ENCODE measurements around the gene PNPLA6.
"Not testable (repeated sequence)": the region's sequence is repeated elsewhere in the genome, so short reads cannot be mapped to it uniquely, and the experiment has no call there.

The PNPLA6 gene

GRCh38 chr19:7533925-7534480 lies 1.5 kb upstream of the PNPLA6 start:
- peak; percentile 81 for DNase-seq

GRCh38 chr19:7534531-7535046 lies 928 bp upstream of the PNPLA6 start:
- no peak for DNase-seq

- DNase-seq = no peak
These were observed 630 bp downstream of the PNPLA6 start for GRCh38 chr19:7535998-7536695.

GRCh38 chr19:7538990-7539389 lies 3.5 kb downstream of the PNPLA6 start:
- not testable (repeated sequence) for DNase-seq

- DNase-seq = no peak
These were observed 4.4 kb downstream of the PNPLA6 start for GRCh38 chr19:7539827-7540425.

GRCh38 chr19:7540761-7541474 lies 5.4 kb downstream of the PNPLA6 start:
- no peak for DNase-seq

- no peak for DNase-seq
These were observed 5.9 kb downstream of the PNPLA6 start for GRCh38 chr19:7541475-7541824.

GRCh38 chr19:7541828-7542443 lies 6.4 kb downstream of the PNPLA6 start:
- DNase-seq = no peak

- no peak for DNase-seq
These were observed 7.2 kb downstream of the PNPLA6 start for GRCh38 chr19:7542556-7543348.

- DNase-seq = no peak
These were observed 9.1 kb downstream of the PNPLA6 start for GRCh38 chr19:7544626-7545025.

GRCh38 chr19:7545300-7545699 lies 9.8 kb downstream of the PNPLA6 start:
- no peak for DNase-seq

- no peak for DNase-seq
These were observed 10.4 kb downstream of the PNPLA6 start for GRCh38 chr19:7545904-7546303.

- DNase-seq = no peak
These were observed 11.6 kb downstream of the PNPLA6 start for GRCh38 chr19:7547159-7547558.

- DNase-seq = no peak
These were observed 14.1 kb downstream of the PNPLA6 start for GRCh38 chr19:7549429-7550148.

GRCh38 chr19:7550169-7550770 lies 14.8 kb downstream of the PNPLA6 start:
- no peak for DNase-seq

- no peak for DNase-seq
These were observed 15.7 kb downstream of the PNPLA6 start for GRCh38 chr19:7550987-7551761.

- no peak for DNase-seq
These were observed 17.3 kb downstream of the PNPLA6 start for GRCh38 chr19:7552781-7553180.

- no peak for DNase-seq
These were observed 19.0 kb downstream of the PNPLA6 start for GRCh38 chr19:7554565-7554964.

- no peak for DNase-seq
These were observed 19.7 kb downstream of the PNPLA6 start for GRCh38 chr19:7554990-7555864.
